Endothelial cell of umbilical vein (primary cell): ENCODE measurements around the gene KCNK10. TPM values are rescaled to one million over a fixed set of nuclear protein-coding genes. Genes with fewer than 3 reads are reported as not detected.

Experiments used
- BruUV-seq: library from RNA; stranded (reverse); fragments of 400-500 nt; replicated peaks from 2 replicates; lab custom pipeline; 2021; lab: Mats Ljungman, UMichigan
- CTCF ChIA-PET: fragments of 300-600, 350-600 bp; sonication (Branson Sonifier 250); formaldehyde crosslinking; loops from one replicate; lab custom pipeline; 2021; ENCODE audit warnings: antibody characterized with exemption, inconsistent platforms; lab: Charles Lee
- POLR2A ChIA-PET: fragments of 300-600, 350-600 bp; sonication (Branson Sonifier 250); formaldehyde crosslinking; loops from one replicate; lab custom pipeline; 2021; ENCODE audit warnings: antibody characterized with exemption, inconsistent platforms; lab: Charles Lee
- DNase-seq: peaks from one replicate; pipeline ENCODE4 v3.0.0-alpha.2; 2011; ENCODE audit warnings: low read depth, low spot score
- FAIRE-seq: peaks from 2 replicates; lab custom pipeline; 2011; peaks lifted over from hg19 to GRCh38; lab: Jason Lieb, UNC
- H2AFZ ChIP-seq: 2 replicates; pipeline ENCODE4 v1.6.0; 2012; ENCODE audit warnings: low read depth, low read length, control low read depth, inconsistent platforms
- H3K27ac ChIP-seq: 2 replicates; pipeline ENCODE4 v1.5.1; 2011; ENCODE audit warnings: low read depth, mild to moderate bottlenecking, control low read depth, low read length, moderate library complexity; ENCODE audit not compliant: insufficient read depth
- H3K27me3 ChIP-seq, 2 experiments: 2 replicates each; pipeline versions ENCODE4 v1.6.0 to v1.6.1; 2011; ENCODE audit warnings: low read length in 2 of 2, mixed read lengths in 1 of 2; ENCODE audit not compliant: control insufficient read depth in 2 of 2, insufficient read depth in 2 of 2
- H3K36me3 ChIP-seq, 2 experiments: 2 replicates in 1 of 2; 3 replicates in 1 of 2; pipeline ENCODE4 v1.5.1; 2011; ENCODE audit warnings: low read length in 2 of 2, mild to moderate bottlenecking in 1 of 2, moderate library complexity in 1 of 2; ENCODE audit not compliant: control insufficient read depth in 2 of 2, insufficient read depth in 2 of 2; ENCODE audit errors: extremely low read depth in 1 of 2
- H3K4me1 ChIP-seq: 3 replicates; pipeline ENCODE4 v1.5.1; 2011; ENCODE audit warnings: mild to moderate bottlenecking, low read length; ENCODE audit not compliant: control insufficient read depth, insufficient read depth; ENCODE audit errors: extremely low read depth
- H3K4me2 ChIP-seq: 2 replicates; pipeline ENCODE4 v1.6.1; 2011; ENCODE audit warnings: low read length, control low read depth, mixed read lengths; ENCODE audit not compliant: insufficient read depth
- H3K4me3 ChIP-seq, 3 experiments: fragments of 200-600 bp in 1 of 3; sonication (generic), shearing (Covaris generic) in 1 of 3; replicated peaks in 1 of 3; 2 replicates each; pipeline ENCODE4 v1.5.1; 2011 to 2016; ENCODE audit warnings: control low read depth in 3 of 3, low read length in 3 of 3, mild to moderate bottlenecking in 2 of 3, inconsistent platforms in 1 of 3, low read depth in 1 of 3, moderate library complexity in 1 of 3; ENCODE audit not compliant: insufficient read depth in 1 of 3
- H3K79me2 ChIP-seq: 2 replicates; pipeline ENCODE4 v1.6.0; 2012; ENCODE audit warnings: low read length, inconsistent platforms; ENCODE audit not compliant: control insufficient read depth, insufficient read depth
- H3K9ac ChIP-seq: replicated peaks from 2 replicates; pipeline ENCODE3; 2011; ENCODE audit warnings: low read length, control low read depth; ENCODE audit not compliant: insufficient read depth; ENCODE audit errors: extremely low read depth
- H3K9me1 ChIP-seq: replicated peaks from 3 replicates; pipeline ENCODE4 v1.6.0; 2011; ENCODE audit warnings: mild to moderate bottlenecking, low read length; ENCODE audit not compliant: control insufficient read depth, insufficient read depth; ENCODE audit errors: extremely low read depth
- H3K9me3 ChIP-seq: replicated peaks from 2 replicates; pipeline ENCODE4 v1.5.1; 2012; ENCODE audit warnings: low read length, inconsistent platforms; ENCODE audit not compliant: control insufficient read depth, insufficient read depth
- H4K20me1 ChIP-seq: replicated peaks from 2 replicates; pipeline ENCODE3; 2011; ENCODE audit warnings: mild to moderate bottlenecking, low read length; ENCODE audit not compliant: control insufficient read depth, insufficient read depth; ENCODE audit errors: extremely low read depth
- EZH2 ChIP-seq: IDR thresholded peaks from 2 replicates; pipeline ENCODE4 v1.6.1; 2012; ENCODE audit warnings: borderline replicate concordance, low read depth, mild to moderate bottlenecking, moderate library complexity, low read length, inconsistent platforms; ENCODE audit not compliant: severe bottlenecking
- FOS ChIP-seq: IDR thresholded peaks from 2 replicates; pipeline ENCODE4 v1.6.1; 2011; ENCODE audit warnings: mild to moderate bottlenecking, low read length, moderate library complexity, borderline replicate concordance; ENCODE audit not compliant: insufficient read depth
- GATA2 ChIP-seq: IDR thresholded peaks from 2 replicates; pipeline ENCODE4 v1.7.0; 2011; ENCODE audit warnings: low read depth, mild to moderate bottlenecking, moderate library complexity, mixed read lengths, low read length; ENCODE audit not compliant: insufficient read length, insufficient read depth
- JUN ChIP-seq: IDR thresholded peaks from 2 replicates; pipeline ENCODE4 v1.6.1; 2011; ENCODE audit warnings: borderline replicate concordance, low read depth; ENCODE audit not compliant: insufficient read length, insufficient read depth
- MYC ChIP-seq: IDR thresholded peaks from one replicate; pipeline ENCODE4 v1.6.1; 2011; ENCODE audit warnings: mild to moderate bottlenecking, low read depth, low read length
- POLR2A ChIP-seq: IDR thresholded peaks from 2 replicates; pipeline ENCODE4 v1.6.1; 2012; ENCODE audit warnings: low read depth, mild to moderate bottlenecking, control low read depth, low read length
- POLR2AphosphoS5 ChIP-seq: IDR thresholded peaks from 2 replicates; pipeline ENCODE4 v1.6.1; 2012; ENCODE audit warnings: low read depth, mild to moderate bottlenecking, control low read depth, low read length, moderate library complexity; ENCODE audit not compliant: insufficient read depth
- dilution Hi-C: fragments of 300-500 bp; cut with MboI; formaldehyde crosslinking; loops from one replicate; pipeline ENCODE4 v1.15.0; 2019; ENCODE audit warnings: low sequenced_read_pairs; ENCODE audit not compliant: extremely low pct_ligation_motif_present
- intact Hi-C: fragments of 100-400 bp; cut with micrococcal nuclease; formaldehyde crosslinking; loops from one replicate; pipeline ENCODE4 v1.10.0; 2022
- polyA plus RNA-seq, 4 experiments: library from polyadenylated mRNA; depleted of rRNA in 3 of 4; stranded (reverse) in 3 of 4; unstranded in 1 of 4; fragments of >200 nt; gene quantifications; 2 replicates each; pipeline versions ENCODE4 v1.2.1 to v1.2.3, GENCODE V29; 2011 to 2012; ENCODE audit warnings: missing spikeins in 1 of 4
- total RNA-seq: library from RNA; stranded (reverse); gene quantifications from 2 replicates; pipeline ENCODE4 v1.2.3, GENCODE V29; 2021
- TF ChIP-seq, protein P1 (sequence below), 2 donors: IDR thresholded peaks; 1 replicate in 1 of 2; 2 replicates in 1 of 2; pipeline ENCODE4 v1.5.1; 2011; ENCODE audit warnings: low read length in 2 of 2, mild to moderate bottlenecking in 2 of 2, moderate library complexity in 2 of 2, control low read depth in 1 of 2, inconsistent platforms in 1 of 2, low read depth in 1 of 2; ENCODE audit not compliant: insufficient read depth in 1 of 2; ENCODE audit errors: extremely low read depth in 1 of 2
- TF ChIP-seq, protein P2 (sequence below): IDR thresholded peaks from 2 replicates; pipeline ENCODE4 v1.6.1; 2011; ENCODE audit not compliant: insufficient read depth, insufficient read length

KCNK10 gene
- total and polyA plus RNA-seq, 2 donors (not counting 3 experiments of a cell fraction or from before 2014, with no cell fraction given) = not detected

DNA sequence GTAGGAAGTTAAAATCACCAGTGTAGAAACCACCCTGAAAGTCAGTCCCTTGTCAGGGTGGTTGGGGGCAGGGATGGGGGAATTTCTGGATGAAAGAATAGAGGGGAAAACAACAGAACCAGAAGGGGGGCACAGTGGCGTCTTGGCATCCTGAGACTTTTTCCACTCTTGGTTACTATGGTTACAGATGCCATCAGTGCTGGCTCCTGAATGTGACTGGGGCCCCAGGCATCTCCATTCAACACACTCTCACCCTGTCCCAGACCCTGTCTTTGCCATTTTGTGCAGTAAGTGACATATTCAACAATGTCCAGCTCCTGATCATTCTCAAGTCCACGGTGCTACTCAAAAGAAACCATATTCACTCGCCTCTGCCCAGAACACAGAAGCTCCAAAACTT is 11.3 kb downstream of the KCNK10 start:
- ChIA-PET POLR2A (no interaction called here), CTCF (no interaction called here)
- Histone ChIP-seq H3K4me2 (no peak overlapping the region), H2AFZ (no peak overlapping the region), H3K27me3 (no peaks in the 10 kb centered on the region), H4K20me1 (no peaks in the 10 kb centered on the region), H3K4me3 (no peak overlapping the region), H3K79me2 (no peaks in the 10 kb centered on the region), H3K36me3 (no peaks in the 10 kb centered on the region), H3K9me3 (no peaks in the 10 kb centered on the region), H3K9me1 (no peaks in the 10 kb centered on the region), H3K27ac (no peak overlapping the region), H3K4me1 (no peaks in the 10 kb centered on the region), H3K9ac (no peak overlapping the region)
- TF ChIP-seq POLR2A = no peak
- TF ChIP-seq EZH2 = no peak
- TF ChIP-seq, protein P1, sequence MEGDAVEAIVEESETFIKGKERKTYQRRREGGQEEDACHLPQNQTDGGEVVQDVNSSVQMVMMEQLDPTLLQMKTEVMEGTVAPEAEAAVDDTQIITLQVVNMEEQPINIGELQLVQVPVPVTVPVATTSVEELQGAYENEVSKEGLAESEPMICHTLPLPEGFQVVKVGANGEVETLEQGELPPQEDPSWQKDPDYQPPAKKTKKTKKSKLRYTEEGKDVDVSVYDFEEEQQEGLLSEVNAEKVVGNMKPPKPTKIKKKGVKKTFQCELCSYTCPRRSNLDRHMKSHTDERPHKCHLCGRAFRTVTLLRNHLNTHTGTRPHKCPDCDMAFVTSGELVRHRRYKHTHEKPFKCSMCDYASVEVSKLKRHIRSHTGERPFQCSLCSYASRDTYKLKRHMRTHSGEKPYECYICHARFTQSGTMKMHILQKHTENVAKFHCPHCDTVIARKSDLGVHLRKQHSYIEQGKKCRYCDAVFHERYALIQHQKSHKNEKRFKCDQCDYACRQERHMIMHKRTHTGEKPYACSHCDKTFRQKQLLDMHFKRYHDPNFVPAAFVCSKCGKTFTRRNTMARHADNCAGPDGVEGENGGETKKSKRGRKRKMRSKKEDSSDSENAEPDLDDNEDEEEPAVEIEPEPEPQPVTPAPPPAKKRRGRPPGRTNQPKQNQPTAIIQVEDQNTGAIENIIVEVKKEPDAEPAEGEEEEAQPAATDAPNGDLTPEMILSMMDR (IDR thresholded peaks at IDR 0.05; ENCODE audit: extremely low read depth in 1 of 2, insufficient read depth in 1 of 2, low read depth in 1 of 2, low read length in 2 of 2) = no peak
- no peak for TF ChIP-seq POLR2AphosphoS5
- TF ChIP-seq FOS = no peak
- intact Hi-C loops = no loop called here
- FAIRE-seq = no peak
- no peak for DNase-seq
- BruUV-seq = no TSS peak
- dilution Hi-C loops = no loop called here

DNA sequence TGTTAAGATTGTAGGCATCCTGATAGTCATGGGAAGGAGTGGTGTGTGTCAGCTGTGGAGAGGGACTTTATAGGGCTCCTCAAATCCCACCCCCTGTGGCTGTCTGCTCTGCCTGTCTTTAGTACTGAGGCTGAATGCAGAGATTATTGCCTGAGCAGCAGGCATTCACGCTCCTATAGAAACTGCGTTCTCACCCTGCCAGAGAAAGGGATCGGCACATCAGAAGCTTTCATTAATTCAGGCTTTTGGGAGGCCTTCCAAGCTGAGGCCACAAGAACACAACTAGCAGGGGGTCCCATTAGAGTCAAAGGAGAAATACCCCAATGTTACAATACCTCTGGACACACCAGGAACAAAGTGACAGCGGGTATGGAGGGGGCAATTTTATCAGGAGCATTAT is 12.6 kb downstream of the KCNK10 start:
- Histone ChIP-seq H3K4me3 (no peak overlapping the region), H2AFZ (no peak overlapping the region), H3K9me1 (no peaks in the 10 kb centered on the region), H3K27me3 (no peaks in the 10 kb centered on the region), H4K20me1 (no peaks in the 10 kb centered on the region), H3K36me3 (no peaks in the 10 kb centered on the region), H3K79me2 (no peaks in the 10 kb centered on the region), H3K27ac (no peak overlapping the region), H3K9ac (no peak overlapping the region), H3K4me1 (no peaks in the 10 kb centered on the region), H3K9me3 (no peaks in the 10 kb centered on the region), H3K4me2 (no peak overlapping the region)
- CTCF ChIA-PET = no interaction called here
- DNase-seq = no peak
- FAIRE-seq = no peak
- TF ChIP-seq POLR2AphosphoS5 (no peak), JUN (no peak), GATA2 (no peak), EZH2 (no peak), FOS (no peak), MYC (no peak), POLR2A (no peak)
- TF ChIP-seq, protein P2, sequence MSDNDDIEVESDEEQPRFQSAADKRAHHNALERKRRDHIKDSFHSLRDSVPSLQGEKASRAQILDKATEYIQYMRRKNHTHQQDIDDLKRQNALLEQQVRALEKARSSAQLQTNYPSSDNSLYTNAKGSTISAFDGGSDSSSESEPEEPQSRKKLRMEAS = no peak
- TF ChIP-seq, protein P1 (IDR thresholded peaks at IDR 0.05; ENCODE audit: extremely low read depth in 1 of 2, insufficient read depth in 1 of 2, low read depth in 1 of 2, low read length in 2 of 2) = no peak
- dilution Hi-C loops (no loop called here), intact Hi-C loops (no loop called here)
- POLR2A ChIA-PET = no interaction called here
- no TSS peak for BruUV-seq
